ENCODE measurements around the gene IL23A. TPM values are rescaled to one million over a fixed set of nuclear protein-coding genes. Genes with fewer than 3 reads are reported as not detected.

Gene IL23A
- total and polyA plus RNA-seq, 2 of the 13 experiments (the other 11 are each of a cell fraction or from before 2014, with no cell fraction given), result 0.33 to 0.35 TPM

GRCh38 chr12:56299308-56299852 lies 39.3 kb upstream of the IL23A start (continued):
- peak; percentile 2; the same call in 1 of the 2 replicates for TF ChIP-seq ZNF605 (CRISPR knock-in tag; IDR thresholded peaks at IDR 0.05)
- no peak for TF ChIP-seq RERE (CRISPR knock-in tag; IDR thresholded peaks at IDR 0.05; ENCODE audit: low read depth)
- 0 out of 2 replicates have a peak, but pooled peaks have one; percentile 19 for TF ChIP-seq ZNF704 (CRISPR knock-in tag; IDR thresholded peaks at IDR 0.05; ENCODE audit: borderline replicate concordance)

All from HepG2 (cell line).